Ovary (tissue), 9 donors: Measurements from ENCODE around the gene TATDN3. TPM values are rescaled to one million over a fixed set of nuclear protein-coding genes. Genes with fewer than 3 reads are reported as not detected.
"Not testable (repeated sequence)": the region's sequence is repeated elsewhere in the genome, so short reads cannot be mapped to it uniquely, and the experiment has no call there.

ENCODE experiments used
- DNase-seq, 5 donors: peaks; one replicate each; pipeline ENCODE4 v3.0.0-alpha.2; 2019 to 2020
- H3K27ac ChIP-seq, 2 donors: fragments of 200-600 bp; one replicate each; pipeline versions ENCODE4 v1.5.1 to v1.8.0; 2019 to 2022
- H3K27me3 ChIP-seq: fragments of 200-600 bp; one replicate; pipeline ENCODE4 v1.8.0; 2022
- H3K36me3 ChIP-seq: fragments of 200-600 bp; sonication (generic); one replicate; pipeline ENCODE4 v1.5.1; 2019
- H3K4me1 ChIP-seq: one replicate; pipeline ENCODE4 v1.8.1; 2013; ENCODE audit warnings: mild to moderate bottlenecking, moderate library complexity; ENCODE audit not compliant: insufficient read depth
- H3K4me3 ChIP-seq: fragments of 200-600 bp; sonication (generic); one replicate; pipeline ENCODE4 v1.5.1; 2017
- H3K9me3 ChIP-seq, 2 donors: fragments of 200-600 bp in 1 of 2; sonication (generic) in 1 of 2; one replicate each; pipeline versions ENCODE4 v1.5.1 to v1.8.1; 2013 to 2019; ENCODE audit warnings: mild to moderate bottlenecking in 1 of 2, moderate library complexity in 1 of 2
- CTCF ChIP-seq, 3 donors: fragments of 450-650 bp in 2 of 3; fragments of 200-600 bp in 1 of 3; IDR thresholded peaks; one replicate each; pipeline versions ENCODE4 v1.5.1 to v1.8.0; 2016 to 2022; ENCODE audit warnings: antibody characterized with exemption in 3 of 3, mild to moderate bottlenecking in 1 of 3
- EP300 ChIP-seq: sonication (generic); formaldehyde crosslinking; IDR thresholded peaks from one replicate; pipeline ENCODE4 v1.6.1; 2017; ENCODE audit warnings: antibody characterized with exemption
- POLR2A ChIP-seq: fragments of 450-650 bp; IDR thresholded peaks from one replicate; pipeline ENCODE4 v1.6.1; 2017; ENCODE audit warnings: antibody characterized with exemption, mild to moderate bottlenecking, moderate library complexity
- WGBS, 3 donors: extraction: QIAGEN DNeasy Blood & Tissue Kit in 1 of 3; methylation state at CpG; one replicate each; pipeline versions ENCODE4 v1.1.5 to v1.1.7; 2013 to 2017; 5-methylcytosine and 5-hydroxymethylcytosine counted together
- intact Hi-C, 4 donors: fragments of 100-400 bp; cut with DNase I; formaldehyde crosslinking; loops; one replicate each; pipeline versions ENCODE4 v1.11.0 to v1.15.1; 2022 to 2023
- polyA plus RNA-seq, 2 donors: library from polyadenylated mRNA; stranded (reverse); fragments of 200-250 nt in 1 of 2; fragments of 350-450 nt in 1 of 2; fragmentation: Illumina TruSeq in 1 of 2; extraction: RNeasy Lipid Tissue Mini Kit (QIAGEN cat#74804) in 1 of 2; gene quantifications; one replicate each; pipeline ENCODE4 v1.2.3, GENCODE V29; 2013 to 2014
- total RNA-seq, 7 donors: library from RNA; depleted of rRNA in 2 of 7; stranded (reverse); fragments of >200 nt in 2 of 7; fragmentation: NEBNext Ultra II Directional in 3 of 7; extraction: Animal tissue kit (Norgen Biotek cat#: 25700) in 3 of 7; gene quantifications; one replicate each; pipeline versions ENCODE4 v1.1.0 to v1.2.4, GENCODE V29; 2016 to 2023
- donor health status: DM: no; HTN: no; CAD: no; lungs with moderate emphysema.
- donor health status: DM: no; HTN: no; CAD: no.
- donor health status: Bipolar disorder and iron deficiency.
- donor health status: DM: yes; HTN: yes; CAD: no.
- donor health status: DM: no; HTN: no; CAD: no.
- donor health status: DM: yes; HTN: yes; CAD: no.

The TATDN3 gene
- total and polyA plus RNA-seq, 9 donors = 6.8 to 17.1 (median 9.5) TPM

- Histone ChIP-seq H3K4me1 (no peaks in the 10 kb centered on the region), H3K36me3 (no peaks in the 10 kb centered on the region), H3K27ac (no peak overlapping the region), H3K4me3 (no peak overlapping the region), H3K9me3 (no peaks in the 10 kb centered on the region), H3K27me3 (no peaks in the 10 kb centered on the region)
- DNase-seq = no peak
- TF ChIP-seq EP300 (no peak), POLR2A (no peak), CTCF (IDR thresholded peaks at IDR 0.05) (no peak)
- 97 to 100% (median 97%) methylated on average over 4 of the region's 4 CpGs for WGBS, 3 donors
- intact Hi-C loops = no loop called here
Observed at GRCh38 chr1:212762234-212762633, 29.5 kb upstream of the TATDN3 start.

DNA sequence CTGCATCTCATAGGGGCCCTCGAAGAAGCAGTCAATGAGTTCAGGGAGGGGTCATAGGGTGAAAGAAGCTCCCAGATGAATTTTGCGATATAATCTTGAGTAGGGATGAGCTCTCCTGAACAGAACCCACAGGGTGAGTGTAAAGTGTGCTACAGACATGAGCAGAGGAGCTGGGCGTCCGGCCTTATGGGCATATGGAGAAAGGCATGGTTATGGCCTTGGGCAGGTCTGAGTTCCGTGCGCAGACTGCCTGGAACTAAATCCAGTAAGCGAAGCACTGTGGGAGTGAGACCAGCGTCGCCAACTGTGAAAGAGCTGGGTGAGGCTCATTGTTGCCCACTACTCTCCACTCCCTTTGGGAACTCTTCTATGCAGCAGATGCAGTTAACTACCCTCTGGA is 28.9 kb upstream of the TATDN3 start:
- no peak for DNase-seq
- Histone ChIP-seq H3K27me3 (no peaks in the 10 kb centered on the region), H3K27ac (no peak overlapping the region), H3K9me3 (peaks cover 0 to 3% of the 10 kb centered on the region in 2 donors), H3K4me3 (no peak overlapping the region), H3K36me3 (no peaks in the 10 kb centered on the region), H3K4me1 (no peaks in the 10 kb centered on the region)
- TF ChIP-seq CTCF (IDR thresholded peaks at IDR 0.05) (no peak), EP300 (no peak), POLR2A (no peak)
- WGBS, 3 donors = 96 to 98% (median 96%) methylated on average over 9 of the region's 9 CpGs
- intact Hi-C loops = no loop called here

GRCh38 chr1:212764718-212765281 is 26.9 kb upstream of the TATDN3 start:
- H3K36me3 ChIP-seq, intact Hi-C loops, H3K4me3 ChIP-seq: not testable (repeated sequence)

GRCh38 chr1:212766825-212767224 is 24.9 kb upstream of the TATDN3 start:
- DNase-seq, H3K36me3 ChIP-seq, H3K27ac ChIP-seq, H3K9me3 ChIP-seq, H3K27me3 ChIP-seq, H3K4me1 ChIP-seq, H3K4me3 ChIP-seq, intact Hi-C loops: not testable (repeated sequence)
- 50 to 51% (median 50%) methylated on average over 2 of the region's 2 CpGs for WGBS, 3 donors

More at GRCh38 chr1:212764718-212765281, 26.9 kb upstream of the TATDN3 start:
- H3K27me3 ChIP-seq, H3K4me1 ChIP-seq, H3K9me3 ChIP-seq, H3K27ac ChIP-seq, DNase-seq: not testable (repeated sequence)
- 94 to 100% (median 100%) methylated on average over 1 of the region's 1 CpG for WGBS, 3 donors

DNA sequence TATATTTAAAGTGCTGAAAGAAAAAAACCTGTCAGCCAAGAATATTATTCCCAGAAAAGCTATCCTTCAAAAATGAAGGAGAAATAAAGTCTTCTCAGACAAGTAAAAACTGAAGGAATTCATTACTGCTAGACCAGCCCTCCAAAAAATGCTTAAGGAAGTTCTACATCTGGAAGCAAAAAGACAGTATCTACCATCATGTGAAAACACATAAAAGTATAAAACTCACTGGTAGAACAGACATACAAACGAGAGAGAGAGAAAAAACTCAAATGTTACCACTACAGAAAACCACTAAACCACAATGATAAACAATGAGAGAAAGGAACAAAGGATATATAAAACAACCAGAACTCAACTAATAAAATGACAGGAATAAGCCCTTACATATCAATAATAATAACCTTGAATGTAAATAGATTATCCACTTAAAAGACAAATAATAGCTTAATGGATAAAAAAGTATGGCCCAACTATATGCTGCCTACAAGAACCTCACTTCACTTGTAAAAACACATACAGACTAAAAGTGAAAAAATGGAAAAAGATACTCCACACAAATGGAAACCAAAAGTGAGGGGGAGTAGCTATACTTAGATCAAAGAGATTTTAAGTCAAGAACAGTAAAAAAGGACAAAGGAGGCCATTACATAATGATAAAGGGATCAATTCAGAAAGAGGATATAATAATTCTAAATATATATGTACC is 22.1 kb upstream of the TATDN3 start:
- Histone ChIP-seq H3K27ac (no peak overlapping the region), H3K4me3 (no peak overlapping the region), H3K4me1 (no peaks in the 10 kb centered on the region), H3K27me3 (no peaks in the 10 kb centered on the region), H3K9me3 (peaks cover 0 to 3% of the 10 kb centered on the region in 2 donors), H3K36me3 (no peaks in the 10 kb centered on the region)
- intact Hi-C loops = no loop called here
- no peak for DNase-seq
- TF ChIP-seq CTCF (IDR thresholded peaks at IDR 0.05) = no peak
- no peak for TF ChIP-seq POLR2A
- TF ChIP-seq EP300 = no peak
- 72 to 89% (median 72%) methylated on average over 1 of the region's 1 CpG for WGBS, 3 donors
